ENCODE data around the gene PRM2.

The PRM2 gene

GRCh38 chr16:11258553-11259492 is 17.5 kb downstream of the PRM2 start:
- no peak for DNase-seq

- peak; percentile 72 for DNase-seq
These were observed 18.9 kb downstream of the PRM2 start for GRCh38 chr16:11257131-11257938.

- no peak for DNase-seq
These were observed 19.6 kb downstream of the PRM2 start for GRCh38 chr16:11256661-11257130.

DNA sequence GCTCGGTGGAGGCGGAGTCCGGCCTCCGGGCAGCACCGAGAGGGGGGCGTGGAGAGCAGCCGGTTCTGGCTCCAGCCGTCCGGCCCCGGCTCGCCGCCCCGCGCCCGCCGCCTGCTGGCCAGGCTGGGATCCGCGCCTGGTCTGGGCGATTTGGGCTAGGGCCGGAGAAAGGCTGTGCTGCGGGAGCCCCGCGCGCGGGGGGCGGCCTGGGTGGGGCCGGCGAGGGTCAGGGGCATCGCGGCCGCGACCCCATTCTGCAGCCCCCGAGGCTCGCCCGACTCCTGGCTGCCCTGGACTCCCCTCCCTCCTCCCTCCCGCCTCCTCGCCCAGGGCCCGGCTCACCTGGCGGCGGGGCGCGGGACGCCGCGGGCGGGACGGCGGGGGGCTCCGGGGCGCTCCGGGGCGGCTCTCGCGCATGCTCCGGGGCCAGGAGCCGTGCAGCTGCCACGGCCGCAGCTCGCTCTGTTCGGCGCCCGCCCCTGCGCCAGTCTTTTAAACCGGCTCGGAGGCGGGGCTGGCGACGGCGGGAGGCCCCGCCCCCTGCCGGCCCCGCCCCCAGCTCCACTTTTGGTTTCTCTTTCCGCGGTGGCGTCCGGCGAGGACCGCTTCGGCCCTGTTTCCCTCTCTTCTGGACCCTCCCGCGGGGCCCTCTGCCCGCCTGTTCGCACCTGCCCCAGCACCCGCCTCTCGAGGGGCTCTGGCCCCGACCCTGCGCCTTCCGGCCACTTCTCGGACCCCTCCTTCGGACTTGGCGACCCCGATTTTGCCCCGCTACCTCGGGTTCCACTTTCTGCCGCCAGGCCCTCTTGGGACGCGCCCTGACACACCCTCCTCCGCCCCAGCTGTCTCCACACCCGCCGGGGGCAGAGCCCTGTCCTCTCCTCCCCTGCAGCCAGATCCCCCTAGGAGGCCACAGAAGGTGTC is 20.3 kb downstream of the PRM2 start, which contains the start of gene SOCS1:
SOCS1 (minus strand) TSS at position 468 of the 924 bp plus-strand sequence. CDS start 726 bp downstream, outside the sequence.
- DNase-seq, result peak; percentile 68

- DNase-seq, result no peak
These were observed 21.2 kb downstream of the PRM2 start for GRCh38 chr16:11254913-11255736.

DNA sequence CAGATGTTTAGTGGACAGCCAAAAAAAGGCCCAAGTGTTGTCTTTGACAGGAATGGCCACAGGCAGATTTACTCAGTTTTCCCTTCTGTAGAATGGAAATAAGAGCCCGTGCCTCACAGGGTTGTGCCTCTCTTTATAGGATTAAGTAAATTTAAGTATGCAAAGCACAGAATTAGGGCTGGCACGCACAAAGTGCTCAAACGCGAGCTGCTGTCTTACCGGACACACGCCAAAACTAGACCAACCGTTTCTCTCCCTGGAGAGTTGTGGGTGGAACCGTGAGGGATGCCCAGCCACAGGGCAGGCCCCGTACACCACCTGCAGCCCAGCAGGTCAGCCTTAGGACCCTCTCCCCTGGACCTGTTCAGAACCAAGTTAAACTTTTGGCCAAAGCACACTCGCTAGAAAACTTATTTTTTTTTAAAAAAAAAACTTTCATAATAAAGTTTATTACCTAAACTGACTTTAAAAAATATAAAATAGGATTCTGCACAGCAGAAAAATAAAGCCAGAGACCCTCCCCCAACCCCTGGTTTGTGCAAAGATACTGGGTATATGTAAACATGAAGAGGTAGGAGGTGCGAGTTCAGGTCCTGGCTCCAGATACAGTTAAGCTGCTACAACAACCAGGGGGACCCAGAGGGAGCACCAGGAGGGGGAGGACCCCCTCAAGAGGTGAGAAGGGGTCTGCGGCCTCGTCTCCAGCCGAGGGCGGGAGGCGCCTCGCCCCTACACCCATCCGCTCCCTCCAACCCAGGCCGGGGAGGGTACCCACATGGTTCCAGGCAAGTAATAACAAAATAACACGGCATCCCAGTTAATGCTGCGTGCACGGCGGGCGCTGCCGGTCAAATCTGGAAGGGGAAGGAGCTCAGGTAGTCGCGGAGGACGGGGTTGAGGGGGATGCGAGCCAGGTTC is 22.0 kb downstream of the PRM2 start:
- DNase-seq, result no peak

- no peak for DNase-seq
These were observed 23.0 kb downstream of the PRM2 start for GRCh38 chr16:11253009-11253994.

GRCh38 chr16:11252482-11252931 is 23.8 kb downstream of the PRM2 start:
- no peak for DNase-seq

- no peak for DNase-seq
These were observed 24.5 kb downstream of the PRM2 start for GRCh38 chr16:11251525-11252481.

- DNase-seq, result no peak
These were observed 25.3 kb downstream of the PRM2 start for GRCh38 chr16:11250786-11251524.

GRCh38 chr16:11250091-11250785 is 26.0 kb downstream of the PRM2 start:
- no peak for DNase-seq

- no peak for DNase-seq
These were observed 26.8 kb downstream of the PRM2 start for GRCh38 chr16:11249233-11250061.

- no peak for DNase-seq
These were observed 28.1 kb downstream of the PRM2 start for GRCh38 chr16:11248133-11248532.

- DNase-seq, result no peak
These were observed 30.3 kb downstream of the PRM2 start for GRCh38 chr16:11245988-11246387.

DNA sequence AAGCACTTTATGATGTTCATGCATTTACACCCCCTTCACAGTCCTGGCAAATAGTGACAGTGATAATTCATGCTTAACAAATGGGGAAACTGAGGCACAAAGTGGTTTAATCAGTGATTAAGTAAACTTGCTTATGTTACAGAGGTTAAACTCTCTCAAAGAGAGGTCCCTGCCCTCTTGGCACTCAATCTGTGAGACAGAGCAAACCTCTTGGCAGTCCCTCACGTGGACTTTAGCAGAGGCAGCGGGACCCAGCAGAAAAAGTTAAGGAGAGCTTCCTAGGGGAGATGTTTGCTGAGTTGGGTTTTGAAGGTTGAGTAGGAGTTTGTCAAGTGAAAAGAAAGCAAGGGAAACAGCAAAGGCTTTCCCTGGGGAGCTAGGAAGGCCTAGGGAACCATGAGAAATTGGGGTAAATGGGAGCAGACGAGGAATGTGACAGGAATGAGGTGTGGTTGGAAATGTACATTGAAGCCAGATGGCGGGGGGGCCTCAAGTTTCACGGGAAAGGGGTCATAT is 31.0 kb downstream of the PRM2 start:
- DNase-seq, result no peak

Measured in GDM1 (cell line).